Psoas muscle (tissue), 8 donors: ENCODE measurements around the gene PBX4. TPM values are rescaled to one million over a fixed set of nuclear protein-coding genes. Genes with fewer than 3 reads are reported as not detected.

Source experiments
- ATAC-seq, 4 donors: fragments of 200-7000 bp; cut with Tn5 transposase; one replicate each; pipeline ENCODE4 v1.9.1; 2020; ENCODE audit warnings: moderate library complexity in 3 of 4, mild to moderate bottlenecking in 2 of 4
- DNase-seq, 2 donors: peaks; one replicate each; pipeline ENCODE4 v3.0.0-alpha.2; 2020
- H3K27ac ChIP-seq: fragments of 200-600 bp; one replicate; pipeline ENCODE4 v1.8.0; 2022
- H3K27me3 ChIP-seq, 3 donors: fragments of 200-600 bp in 1 of 3; one replicate each; pipeline versions ENCODE4 v1.6.1 to v1.8.0; 2013 to 2022; ENCODE audit warnings: low read length in 2 of 3, mild to moderate bottlenecking in 2 of 3, moderate library complexity in 1 of 3; ENCODE audit not compliant: insufficient read depth in 3 of 3
- H3K36me3 ChIP-seq, 2 donors: fragments of 200-600 bp in 1 of 2; one replicate each; pipeline versions ENCODE4 v1.6.1 to v1.8.0; 2013 to 2022; ENCODE audit warnings: low read depth in 1 of 2, mild to moderate bottlenecking in 1 of 2, moderate library complexity in 1 of 2; ENCODE audit not compliant: insufficient read depth in 1 of 2
- H3K4me1 ChIP-seq: fragments of 200-600 bp; one replicate; pipeline ENCODE4 v1.8.0; 2022
- H3K4me3 ChIP-seq: fragments of 200-600 bp; one replicate; pipeline ENCODE4 v1.8.0; 2022; ENCODE audit warnings: mild to moderate bottlenecking
- H3K9me3 ChIP-seq: fragments of 200-600 bp; one replicate; pipeline ENCODE4 v1.8.0; 2022
- CTCF ChIP-seq: fragments of 200-600 bp; IDR thresholded peaks from one replicate; pipeline ENCODE4 v1.8.0; 2022; ENCODE audit warnings: antibody characterized with exemption
- WGBS, 3 donors: extraction: QIAGEN DNeasy Blood & Tissue Kit; methylation state at CpG; one replicate each; pipeline versions ENCODE4 v1.1.6 to v1.1.7; 2013; 5-methylcytosine and 5-hydroxymethylcytosine counted together
- intact Hi-C, 2 donors: fragments of 100-400 bp; cut with DNase I; formaldehyde crosslinking; loops; one replicate each; pipeline versions ENCODE4 v1.11.0 to v1.14.2; 2022
- polyA plus RNA-seq, 3 donors: library from polyadenylated mRNA; stranded (reverse); fragments of 200-250 nt; gene quantifications; one replicate each; pipeline ENCODE4 v1.2.3, GENCODE V29; 2013
- total RNA-seq, 4 donors: library from RNA; stranded (reverse); fragmentation: NEBNext Ultra II Directional in 2 of 4; extraction: Animal tissue kit (Norgen Biotek cat#: 25700) in 2 of 4; gene quantifications; one replicate each; pipeline versions ENCODE4 v1.2.1 to v1.2.4, GENCODE V29; 2021 to 2023
- donor health status: healthy with polysubstance abuse.
- donor health status: DM: no; HTN: no; CAD: no; lungs with moderate emphysema.
- donor health status: Bipolar disorder and iron deficiency.
- donor health status: healthy.
- donor health status: DM: yes; HTN: yes; CAD: no.
- donor health status: DM: no; HTN: no; CAD: no.
- donor health status: DM: no; HTN: no; CAD: no.
- donor health status: DM: yes; HTN: yes; CAD: no.

The PBX4 gene
- total and polyA plus RNA-seq, 7 donors, result 0.06 to 0.17 (median 0.08) TPM; not detected in 4

- intact Hi-C loops, result no loop called here
- Histone ChIP-seq H3K27ac (no peak overlapping the region), H3K36me3 (no peaks in the 10 kb centered on the region), H3K4me1 (no peaks in the 10 kb centered on the region), H3K4me3 (no peak overlapping the region), H3K27me3 (no peaks in the 10 kb centered on the region), H3K9me3 (no peaks in the 10 kb centered on the region)
- TF ChIP-seq CTCF, result no peak
- no peak for ATAC-seq
- 91 to 93% (median 92%) methylated on average over 13 of the region's 13 CpGs for WGBS, 3 donors
- no peak for DNase-seq
These were observed 37.1 kb downstream of the PBX4 start for GRCh38 chr19:19581391-19581790.

- Histone ChIP-seq H3K4me3 (no peak overlapping the region), H3K4me1 (no peaks in the 10 kb centered on the region), H3K27me3 (no peaks in the 10 kb centered on the region), H3K36me3 (no peaks in the 10 kb centered on the region), H3K9me3 (no peaks in the 10 kb centered on the region), H3K27ac (no peak overlapping the region)
- ATAC-seq (no peak), DNase-seq (no peak)
- intact Hi-C loops, result no loop called here
- 93 to 95% (median 93%) methylated on average over 4 of the region's 4 CpGs for WGBS, 3 donors
- no peak for TF ChIP-seq CTCF
These were observed 38.1 kb downstream of the PBX4 start for GRCh38 chr19:19580418-19580817.

- no peaks in the 10 kb centered on the region for H3K4me1 ChIP-seq
- ATAC-seq (no peak), DNase-seq (no peak)
- H3K27me3 ChIP-seq, result no peaks in the 10 kb centered on the region
- H3K9me3 ChIP-seq, result no peaks in the 10 kb centered on the region
- H3K4me3 ChIP-seq, result no peak overlapping the region
- WGBS, 3 donors, result 73 to 75% (median 75%) methylated on average over 25 of the region's 25 CpGs
- no peak for TF ChIP-seq CTCF
- no peaks in the 10 kb centered on the region for H3K36me3 ChIP-seq
- intact Hi-C loops, result no loop called here
- H3K27ac ChIP-seq, result no peak overlapping the region
These were observed 38.7 kb downstream of the PBX4 start for GRCh38 chr19:19579533-19580361.

- Histone ChIP-seq H3K36me3 (no peaks in the 10 kb centered on the region), H3K4me1 (no peaks in the 10 kb centered on the region), H3K27me3 (no peaks in the 10 kb centered on the region), H3K9me3 (no peaks in the 10 kb centered on the region), H3K27ac (no peak overlapping the region), H3K4me3 (no peak overlapping the region)
- 34 to 51% (median 39%) methylated on average over 6 of the region's 6 CpGs for WGBS, 3 donors
- DNase-seq (no peak), ATAC-seq (no peak)
- intact Hi-C loops, result no loop called here
- TF ChIP-seq CTCF, result no peak
These were observed 40.2 kb downstream of the PBX4 start for GRCh38 chr19:19578252-19578651.

GRCh38 chr19:19575411-19575810 lies 43.1 kb downstream of the PBX4 start:
- no peaks in the 10 kb centered on the region for H3K9me3 ChIP-seq
- 75 to 80% (median 77%) methylated on average over 6 of the region's 6 CpGs for WGBS, 3 donors
- no peak overlapping the region for H3K27ac ChIP-seq
- no peaks in the 10 kb centered on the region for H3K27me3 ChIP-seq
- DNase-seq, result no peak
- H3K4me3 ChIP-seq, result no peak overlapping the region
- no peak for TF ChIP-seq CTCF
- intact Hi-C loops, result no loop called here
- ATAC-seq, result no peak
- no peaks in the 10 kb centered on the region for H3K4me1 ChIP-seq
- H3K36me3 ChIP-seq, result no peaks in the 10 kb centered on the region
